Skin epidermis (tissue), 12 donors: ENCODE measurements around the gene B3GNT7.

Experiments used
- H3K27ac ChIP-seq, 21 experiments: fragments of 200-600 bp; sonication (generic) in 11 of 21; one replicate each; pipeline ENCODE4 v1.5.0; 2020; ENCODE audit warnings: mild to moderate bottlenecking in 3 of 21, inconsistent platforms in 2 of 21, moderate library complexity in 2 of 21
- H3K4me3 ChIP-seq, 7 experiments: fragments of 200-600 bp; sonication (generic) in 2 of 7; one replicate each; pipeline ENCODE4 v1.5.0; 2020; ENCODE audit warnings: inconsistent platforms in 2 of 7, mild to moderate bottlenecking in 2 of 7, moderate library complexity in 1 of 7

The B3GNT7 gene

DNA sequence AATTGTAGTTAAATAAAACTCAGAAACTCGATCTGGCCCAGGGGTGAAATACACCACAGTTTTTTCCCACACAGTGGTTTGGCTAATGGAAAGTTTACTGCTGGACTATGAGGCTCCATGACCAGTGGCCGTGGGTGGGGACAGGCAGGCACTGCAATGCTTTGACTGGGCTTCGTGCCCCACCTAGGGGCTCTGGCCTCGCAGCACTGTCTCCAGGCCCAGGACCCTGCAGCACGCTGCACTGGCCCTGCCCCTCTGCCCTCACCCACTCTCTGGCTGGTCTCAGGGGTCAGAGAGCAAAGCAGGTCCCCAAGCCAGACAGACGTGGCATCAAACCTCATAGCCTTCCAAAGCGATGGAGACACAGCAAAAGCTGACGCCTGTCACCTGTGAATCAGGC, 13.4 kb upstream of the B3GNT7 start:
- no peak overlapping the region for H3K27ac ChIP-seq
- no peak overlapping the region for H3K4me3 ChIP-seq

DNA sequence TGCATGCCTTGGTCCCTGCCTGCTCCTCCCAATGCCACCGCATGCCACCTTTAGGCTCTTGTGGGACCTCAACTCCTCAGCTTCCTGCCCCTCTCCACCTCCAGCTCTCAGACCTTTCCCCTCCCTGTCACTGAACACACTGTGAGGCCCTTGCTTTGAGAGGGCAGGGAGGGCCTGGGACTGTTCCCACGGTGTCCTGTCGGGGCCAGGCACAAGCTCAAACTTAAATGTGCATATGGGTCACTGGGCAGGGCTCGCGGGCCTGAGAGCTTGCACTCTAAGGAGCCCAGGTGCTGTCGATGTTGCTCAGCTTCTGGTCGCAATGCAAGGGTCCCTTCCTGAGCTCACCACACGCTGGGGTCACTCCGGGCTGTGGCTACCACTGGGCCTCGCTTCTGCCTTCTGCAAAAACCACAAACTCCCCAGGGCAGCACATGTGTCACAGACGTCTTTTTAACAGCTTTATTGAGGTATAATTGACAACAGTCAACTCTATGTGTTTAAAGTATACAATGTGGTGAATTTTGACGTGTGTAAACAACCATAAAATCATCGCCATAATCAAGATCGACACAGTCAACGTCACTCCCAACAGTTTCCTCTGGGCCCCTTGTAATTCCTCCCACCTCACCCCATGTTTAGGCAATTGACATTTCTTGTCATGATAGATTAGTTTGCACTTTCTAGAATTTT, 11.9 kb upstream of the B3GNT7 start:
- Histone ChIP-seq H3K4me3 (no peak overlapping the region), H3K27ac (no peak overlapping the region)

DNA sequence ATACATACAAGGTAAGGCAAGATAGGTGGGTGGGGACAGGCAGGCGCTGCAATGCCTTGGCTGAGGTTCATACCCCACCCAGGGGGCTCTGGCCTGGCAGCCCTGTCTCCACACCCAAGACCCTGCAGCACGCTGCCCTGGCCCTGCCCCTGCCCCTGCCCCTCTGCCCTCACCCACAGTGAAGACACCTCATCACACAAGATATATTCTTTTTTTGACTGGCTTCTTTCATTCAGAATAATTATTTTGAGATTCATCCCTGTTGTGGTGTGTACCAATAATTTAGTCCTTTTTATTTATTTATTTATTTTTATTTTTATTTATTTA, 11.4 kb upstream of the B3GNT7 start:
- Histone ChIP-seq H3K27ac (no peak overlapping the region), H3K4me3 (no peak overlapping the region)

DNA sequence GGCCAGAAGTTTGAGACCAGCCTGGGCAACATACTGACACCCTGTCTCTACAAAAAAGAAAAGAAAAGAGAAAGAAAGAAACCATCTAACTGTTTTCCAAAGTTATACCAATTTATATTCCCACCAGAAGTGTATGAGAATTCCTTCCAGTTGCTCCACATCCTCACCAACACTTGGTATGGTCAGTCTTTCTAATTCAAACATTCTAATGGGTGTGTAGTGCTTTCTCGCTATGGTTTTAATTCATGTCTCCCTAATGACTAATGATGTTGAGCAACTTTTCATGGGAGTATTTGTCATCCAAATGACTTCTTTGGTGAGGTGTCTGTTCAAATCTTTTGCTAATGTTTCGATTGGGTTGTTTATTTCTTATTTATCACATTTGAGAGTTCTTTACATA, 10.5 kb upstream of the B3GNT7 start:
- Histone ChIP-seq H3K4me3 (no peak overlapping the region), H3K27ac (no peak overlapping the region)

DNA sequence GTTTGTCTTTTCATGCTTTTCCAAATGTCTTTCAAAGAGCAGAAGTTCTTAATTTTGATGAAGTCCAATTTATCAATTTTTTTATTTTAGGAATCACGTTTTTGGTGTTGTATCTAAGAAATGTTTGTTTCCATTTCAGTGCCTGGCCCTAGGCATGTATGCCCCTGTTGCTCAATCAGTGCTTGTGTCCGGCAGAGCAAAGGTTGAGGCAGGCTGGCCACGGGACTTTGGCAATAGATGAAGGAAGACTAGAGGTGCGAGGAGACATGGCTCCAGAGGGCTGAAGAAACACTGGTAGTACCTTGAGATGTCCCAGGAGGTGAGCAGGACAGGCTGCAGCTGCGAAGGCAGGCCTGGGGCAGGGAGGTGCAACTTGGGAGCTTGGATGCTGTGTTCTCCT, 10.1 kb upstream of the B3GNT7 start:
- no peak overlapping the region for H3K27ac ChIP-seq
- no peak overlapping the region for H3K4me3 ChIP-seq

DNA sequence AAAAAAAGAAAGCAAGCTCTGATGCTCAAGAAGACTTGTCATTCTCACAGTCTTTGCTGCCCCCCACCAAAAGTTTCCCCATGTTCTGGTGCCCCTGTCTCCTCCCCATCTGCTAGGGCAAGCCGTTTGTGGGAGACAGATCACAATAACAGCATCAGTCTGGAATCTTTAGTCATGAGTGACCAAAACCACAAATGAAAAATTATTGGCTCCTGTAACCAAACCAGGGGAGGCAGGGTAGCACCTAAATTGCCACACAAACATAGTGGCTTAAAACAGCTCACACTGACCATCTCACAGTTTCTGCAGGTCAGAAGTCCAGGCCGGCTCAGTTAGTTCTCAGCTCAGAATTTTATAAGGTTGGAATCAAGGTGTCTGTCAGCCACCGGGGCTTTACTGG, 9.1 kb upstream of the B3GNT7 start:
- no peak overlapping the region for H3K27ac ChIP-seq

DNA sequence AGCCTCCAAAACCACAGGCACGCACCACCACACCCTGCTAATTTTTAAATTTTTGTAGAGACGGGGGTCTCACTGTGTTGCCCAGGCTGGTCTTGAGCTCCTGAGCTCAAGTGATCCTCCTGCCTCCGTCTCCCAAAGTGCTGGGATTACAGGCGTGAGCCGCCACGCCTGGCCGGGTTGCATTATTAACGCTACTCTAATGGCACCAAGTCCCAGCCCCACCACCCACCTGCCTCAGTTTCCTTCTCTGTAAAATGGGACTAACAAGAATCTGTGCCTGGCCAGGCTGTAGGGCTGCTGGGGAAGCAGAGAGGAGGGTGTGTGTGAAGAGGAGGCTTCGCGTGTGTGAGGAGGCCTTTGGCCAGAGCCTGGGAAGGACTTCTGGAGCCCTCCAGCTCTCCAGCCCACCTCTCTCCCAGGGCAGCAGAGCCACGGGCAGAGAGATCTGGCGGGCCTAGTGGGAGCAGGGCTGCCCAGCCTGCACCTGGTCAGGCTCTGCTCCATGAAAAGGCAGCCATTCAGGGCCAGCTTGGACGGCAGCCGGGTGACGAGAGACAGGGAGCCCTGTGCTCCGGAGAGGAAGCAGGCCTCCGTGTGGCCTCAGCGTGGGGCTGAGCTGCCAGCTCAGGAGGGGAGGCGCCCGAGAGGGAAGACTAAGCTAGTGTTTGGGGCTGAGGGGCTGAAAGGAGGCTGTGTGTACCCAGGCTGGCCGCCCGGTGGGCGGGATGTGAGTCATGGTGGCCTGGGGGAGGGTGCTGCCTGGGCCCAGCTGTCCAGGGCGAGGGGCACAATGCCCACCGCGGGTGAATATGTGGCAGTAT, 7.4 kb upstream of the B3GNT7 start:
- H3K27ac ChIP-seq, result peak overlapping the region in 1 of 21 experiments; percentile 58
- H3K4me3 ChIP-seq, result no peak overlapping the region

More for the DNA sequence above, 9.1 kb upstream of the B3GNT7 start:
- no peak overlapping the region for H3K4me3 ChIP-seq

DNA sequence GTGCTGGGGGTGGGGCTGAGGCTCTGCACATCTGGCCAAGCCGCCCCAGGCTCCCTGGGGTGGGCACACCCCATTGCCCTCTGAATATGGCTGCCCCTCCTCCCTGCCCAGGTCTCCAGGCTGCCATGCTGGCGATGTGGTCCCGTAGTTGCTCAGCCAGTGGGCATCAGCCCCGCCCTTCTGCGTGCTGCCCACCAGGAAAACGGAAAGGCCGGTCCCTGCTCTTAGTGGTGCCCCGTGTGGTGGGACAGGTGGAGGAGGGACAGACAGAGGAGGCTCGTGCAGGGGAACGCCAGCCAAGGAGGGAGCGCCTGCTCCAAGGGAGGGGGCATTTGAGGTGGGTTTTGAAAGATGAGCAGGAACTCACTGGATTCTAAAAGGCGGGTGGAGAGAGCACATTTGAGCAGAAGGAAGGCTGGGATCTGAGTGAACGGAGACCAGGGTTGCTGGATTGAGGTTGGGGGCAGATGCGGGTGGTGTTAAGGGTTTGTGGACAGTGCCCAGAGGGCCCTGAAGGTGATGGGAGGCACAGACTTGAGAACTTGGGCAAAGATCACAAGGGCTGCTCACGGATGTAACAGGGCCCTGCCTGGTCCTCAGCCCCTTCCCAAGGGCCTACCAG, 6.7 kb upstream of the B3GNT7 start:
- Histone ChIP-seq H3K4me3 (no peak overlapping the region), H3K27ac (peak overlapping the region in 1 of 21 experiments; percentile 22)

DNA sequence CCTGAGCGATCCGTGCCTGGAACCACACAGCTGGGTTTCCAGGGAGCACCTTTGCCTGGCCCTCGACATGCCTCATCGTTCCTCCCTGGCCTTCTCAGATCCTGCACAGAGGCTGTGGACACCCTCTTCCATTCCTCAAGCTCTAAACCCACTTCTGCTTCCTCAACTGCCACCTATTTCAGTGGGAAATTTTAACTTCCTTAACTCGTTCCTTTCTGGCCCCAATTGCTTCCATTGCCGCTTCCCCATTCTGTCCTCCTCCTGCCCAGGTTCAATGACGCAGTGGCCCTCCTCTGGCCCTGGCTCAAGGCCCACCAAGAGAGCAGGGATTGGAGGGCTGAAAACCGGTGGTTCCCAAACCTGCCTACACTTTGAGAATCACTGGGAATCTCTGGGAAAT, 4.8 kb upstream of the B3GNT7 start:
- H3K4me3 ChIP-seq, result no peak overlapping the region
- H3K27ac ChIP-seq, result no peak overlapping the region

DNA sequence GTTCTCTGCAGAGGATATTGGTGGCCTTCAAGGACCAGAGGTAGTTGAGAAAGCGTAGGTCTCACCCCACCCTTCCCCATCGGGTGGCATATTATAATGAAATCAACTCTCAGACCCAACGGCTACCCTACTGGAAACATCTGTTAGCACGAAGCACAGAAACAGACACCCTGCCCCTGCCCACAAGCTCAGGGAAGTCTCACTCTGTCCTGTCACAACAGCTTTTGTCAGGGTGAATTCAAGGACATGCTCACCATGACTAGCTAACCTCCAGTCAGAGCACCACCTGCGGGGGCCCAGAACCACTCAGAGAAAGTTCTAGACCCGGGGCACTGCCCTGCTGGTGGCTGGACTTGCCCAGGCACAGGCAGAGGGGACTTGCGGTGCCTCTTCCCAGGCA, 3.5 kb upstream of the B3GNT7 start:
- H3K27ac ChIP-seq, result no peak overlapping the region
- H3K4me3 ChIP-seq, result no peak overlapping the region

DNA sequence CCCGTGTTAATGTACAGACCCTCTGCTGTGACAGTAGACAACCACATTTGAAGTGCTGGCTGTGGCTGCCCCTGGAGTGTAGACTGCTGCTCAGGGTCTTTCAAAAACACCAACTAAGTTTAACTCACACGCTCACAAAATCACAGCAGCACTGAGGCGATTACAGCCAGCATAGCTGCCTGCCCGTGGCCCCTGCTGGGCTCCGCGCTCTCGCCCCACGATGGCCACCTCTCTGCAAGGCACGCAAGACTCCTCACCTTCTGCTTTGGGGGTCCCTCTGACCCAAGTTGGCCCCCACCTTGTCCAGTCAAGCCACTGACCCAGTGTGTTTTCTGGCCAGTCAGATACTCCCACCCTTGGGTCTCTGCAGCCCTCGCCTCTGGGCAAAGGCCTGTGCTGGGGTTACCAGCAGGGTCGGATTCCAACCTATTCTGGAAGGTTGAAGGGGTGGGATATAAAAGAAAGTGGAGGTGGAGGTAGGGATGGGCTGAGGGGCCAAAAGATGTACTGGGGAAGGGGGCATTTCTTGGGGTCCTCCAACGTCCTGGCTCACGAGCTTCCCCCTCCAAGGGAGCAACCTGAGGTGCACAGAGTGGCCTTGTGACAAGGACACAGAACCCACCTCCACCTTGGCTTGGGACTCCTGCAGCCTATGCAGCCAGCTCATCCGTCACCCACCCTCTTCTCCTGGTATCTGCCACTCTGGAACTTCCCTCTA, 2.9 kb upstream of the B3GNT7 start:
- Histone ChIP-seq H3K4me3 (no peak overlapping the region), H3K27ac (peak overlapping the region in 2 of 21 experiments; percentile 78 to 81)

DNA sequence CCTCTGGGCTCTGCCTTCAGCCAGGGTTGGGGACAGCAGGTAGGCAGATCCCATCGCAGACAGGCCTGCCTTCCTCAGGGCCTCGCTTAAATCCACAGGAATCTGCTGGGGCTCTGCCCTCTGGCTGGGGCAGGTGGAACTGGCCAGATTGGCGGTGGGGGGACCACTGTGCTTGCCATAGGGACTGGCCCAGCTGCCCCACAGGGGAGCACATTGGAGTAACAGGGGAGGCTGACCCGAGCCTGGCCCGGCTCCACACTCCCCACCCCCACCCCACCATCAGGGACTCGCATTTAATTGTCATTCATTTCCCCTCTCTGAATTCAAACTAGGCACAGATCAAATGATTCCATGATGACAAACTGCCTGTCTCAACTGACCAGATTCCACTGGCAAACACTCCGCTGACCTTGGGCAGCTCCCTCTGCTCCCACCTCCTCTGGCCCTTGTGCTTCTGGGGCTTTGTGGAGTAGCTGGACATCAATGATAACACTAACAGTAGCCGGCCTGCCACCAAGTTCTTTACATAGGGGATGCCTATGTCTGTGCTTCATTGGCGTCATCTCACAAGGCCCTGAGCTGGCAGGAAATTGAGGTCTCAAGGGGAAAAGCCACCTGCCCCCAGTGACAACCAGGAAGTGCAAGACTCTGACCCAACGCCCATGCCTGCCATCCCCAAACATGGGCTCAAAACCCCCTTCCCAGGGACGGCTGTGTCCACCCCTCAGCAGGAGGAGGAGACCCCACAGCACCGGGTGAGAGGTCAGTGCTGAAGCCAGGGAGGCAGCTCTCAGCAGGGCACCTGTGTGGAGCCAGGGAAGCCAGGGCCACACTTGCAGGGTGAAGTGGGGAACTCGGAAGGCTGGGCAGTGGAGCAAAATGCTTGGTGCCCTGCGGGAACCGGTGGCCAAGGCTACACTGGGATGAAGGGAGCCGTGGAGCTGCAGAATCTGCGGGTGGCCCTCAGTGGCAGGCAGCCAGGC, 2.1 kb upstream of the B3GNT7 start:
- Histone ChIP-seq H3K27ac (peak overlapping the region in 10 of 21 experiments; percentile 1 to 81 (median 32)), H3K4me3 (no peak overlapping the region)

DNA sequence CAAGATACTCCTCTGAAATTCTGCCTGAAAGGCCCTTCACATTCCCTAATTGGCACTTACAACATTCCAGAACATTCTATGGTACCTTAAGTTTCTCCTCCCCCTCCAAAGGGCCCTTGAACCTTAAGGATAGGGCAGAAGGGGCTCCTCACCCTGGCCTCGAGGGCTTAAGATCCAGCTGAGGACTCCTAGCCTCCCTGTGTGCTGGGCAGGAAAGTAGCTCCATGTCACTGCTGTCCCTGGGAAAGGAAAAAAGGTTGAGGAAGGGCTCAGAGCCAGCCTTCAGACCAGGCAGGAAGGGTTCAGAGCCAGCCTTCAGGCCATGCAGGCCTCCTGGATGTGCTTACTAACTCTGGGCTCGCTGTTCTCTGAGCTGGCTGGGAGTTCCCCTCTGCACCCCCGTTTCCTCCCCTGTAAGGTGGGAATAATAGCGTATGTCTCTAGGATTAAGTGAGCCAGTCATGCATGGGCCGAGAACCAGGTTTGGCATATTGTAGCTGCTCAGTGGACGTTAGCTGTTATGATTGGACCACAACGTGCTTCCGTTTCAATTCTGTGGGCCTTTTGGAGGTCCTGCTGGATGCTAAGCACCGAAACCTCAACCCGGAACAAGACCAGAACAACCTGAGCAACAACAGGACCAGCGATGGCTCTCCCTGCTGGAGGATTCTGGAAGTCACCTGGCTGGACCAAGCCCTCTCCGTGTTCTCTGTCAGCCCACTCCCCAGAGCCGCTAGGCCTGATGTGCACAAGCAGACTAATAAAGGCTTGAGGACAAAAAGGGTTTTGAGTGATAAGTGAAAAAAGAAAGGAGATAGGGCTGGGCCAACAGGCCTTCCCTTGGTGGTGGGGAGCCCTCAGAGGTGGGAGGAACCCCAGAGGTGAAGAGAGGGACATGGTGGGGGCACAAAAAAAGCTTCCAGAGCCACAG, 1.0 kb upstream of the B3GNT7 start:
- Histone ChIP-seq H3K27ac (peak overlapping the region in 10 of 21 experiments; percentile 10 to 81 (median 44)), H3K4me3 (peak overlapping the region in 1 of 7 experiments; percentile 44)

DNA sequence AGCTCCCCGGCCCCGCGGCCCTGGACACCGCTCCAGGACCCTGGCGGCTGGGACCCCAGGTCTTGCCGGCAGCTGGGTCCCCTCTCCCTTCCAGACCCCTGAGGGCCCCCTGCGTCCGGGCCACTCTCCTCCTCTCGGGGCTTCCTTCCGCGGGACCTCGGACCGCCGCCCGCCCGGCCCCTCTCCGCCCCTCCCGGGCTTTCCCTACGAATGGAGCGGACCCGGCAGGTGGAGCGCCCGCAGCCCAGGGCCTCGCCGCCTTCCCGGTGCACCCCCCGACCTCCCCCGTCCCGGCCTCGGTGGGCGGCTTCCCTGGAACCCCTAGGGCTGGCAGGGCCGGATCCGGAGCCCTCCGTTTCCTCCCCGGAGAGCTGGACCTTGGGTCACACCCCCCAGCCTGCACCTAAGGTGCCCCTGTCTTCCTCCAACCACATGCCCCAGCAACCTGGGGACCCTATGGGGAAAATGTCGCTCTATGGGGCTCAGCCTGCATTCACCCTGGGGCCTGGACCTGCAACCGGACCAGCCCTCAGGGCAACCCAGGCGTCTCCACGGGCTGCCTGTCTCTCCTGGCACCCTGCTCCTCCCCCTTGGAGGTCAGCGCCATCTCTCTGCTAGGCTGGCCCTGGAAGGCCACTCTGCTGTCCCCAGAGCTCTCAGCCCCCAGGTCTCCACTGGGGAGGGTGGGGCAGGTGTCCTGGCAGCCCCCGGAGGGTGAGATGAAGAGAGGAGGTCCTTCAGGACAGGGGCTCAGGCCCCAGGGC, 730 bp downstream of the B3GNT7 start:
- Histone ChIP-seq H3K4me3 (peak overlapping the region; percentile 10 to 53 (median 44)), H3K27ac (peak overlapping the region in 20 of 21 experiments; percentile 30 to 75 (median 60))

DNA sequence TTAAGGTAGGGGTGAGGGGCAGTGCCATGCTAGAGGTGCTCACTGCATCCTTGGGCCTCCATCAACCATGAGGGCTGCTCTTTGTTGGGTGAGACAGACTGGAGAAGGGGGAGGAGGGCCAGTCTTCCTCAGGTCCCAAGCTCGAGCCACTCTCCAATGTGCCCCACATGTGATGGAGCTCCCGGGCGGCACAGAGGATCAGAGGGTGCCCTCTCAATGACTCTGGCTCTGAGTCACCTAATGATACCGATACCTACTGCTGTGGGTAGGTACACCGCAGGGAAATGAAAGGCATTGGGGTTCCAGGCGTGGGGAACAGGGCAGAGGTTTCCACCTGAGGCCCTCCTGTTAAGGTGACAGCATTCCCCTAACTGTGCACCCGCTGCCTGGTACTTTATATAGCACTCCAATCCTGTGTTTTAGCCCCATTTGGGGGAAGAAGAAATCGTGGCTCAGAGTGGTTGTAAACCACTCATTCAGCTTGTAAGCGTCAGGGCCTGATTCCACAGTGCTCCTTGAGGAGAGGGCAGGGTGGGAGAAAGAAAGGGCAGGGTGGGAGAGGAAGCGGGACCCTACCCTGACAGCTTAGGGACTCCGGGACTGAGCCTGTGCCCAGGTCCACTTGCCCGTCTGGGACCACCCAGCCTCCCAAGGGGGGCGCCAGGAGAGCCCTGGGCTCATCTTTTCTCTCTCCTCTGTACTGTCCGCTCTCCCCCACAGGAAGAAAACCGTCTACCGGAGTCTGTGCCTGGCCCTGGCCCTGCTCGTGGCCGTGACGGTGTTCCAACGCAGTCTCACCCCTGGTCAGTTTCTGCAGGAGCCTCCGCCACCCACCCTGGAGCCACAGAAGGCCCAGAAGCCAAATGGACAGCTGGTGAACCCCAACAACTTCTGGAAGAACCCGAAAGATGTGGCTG, 1.8 kb downstream of the B3GNT7 start:
- Histone ChIP-seq H3K4me3 (no peak overlapping the region), H3K27ac (peak overlapping the region in 1 of 21 experiments; percentile 58)

DNA sequence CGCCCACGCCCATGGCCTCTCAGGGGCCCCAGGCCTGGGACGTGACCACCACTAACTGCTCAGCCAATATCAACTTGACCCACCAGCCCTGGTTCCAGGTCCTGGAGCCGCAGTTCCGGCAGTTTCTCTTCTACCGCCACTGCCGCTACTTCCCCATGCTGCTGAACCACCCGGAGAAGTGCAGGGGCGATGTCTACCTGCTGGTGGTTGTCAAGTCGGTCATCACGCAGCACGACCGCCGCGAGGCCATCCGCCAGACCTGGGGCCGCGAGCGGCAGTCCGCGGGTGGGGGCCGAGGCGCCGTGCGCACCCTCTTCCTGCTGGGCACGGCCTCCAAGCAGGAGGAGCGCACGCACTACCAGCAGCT, 2.4 kb downstream of the B3GNT7 start:
- Histone ChIP-seq H3K27ac (no peak overlapping the region), H3K4me3 (no peak overlapping the region)
